Lower leg skin (tissue), 3 donors: Measurements from ENCODE around the gene KRTAP9-9.

Experiments used
- CTCF ChIP-seq, 3 donors: fragments of 450-650 bp; IDR thresholded peaks; one replicate each; pipeline ENCODE4 v1.5.1; 2016; ENCODE audit warnings: antibody characterized with exemption in 3 of 3, mild to moderate bottlenecking in 3 of 3, moderate library complexity in 2 of 3
- POLR2A ChIP-seq, 2 donors: fragments of 450-650 bp; IDR thresholded peaks; one replicate each; pipeline ENCODE4 v1.6.1; 2016 to 2017; ENCODE audit warnings: antibody characterized with exemption in 2 of 2, mild to moderate bottlenecking in 1 of 2, moderate library complexity in 1 of 2

DNA sequence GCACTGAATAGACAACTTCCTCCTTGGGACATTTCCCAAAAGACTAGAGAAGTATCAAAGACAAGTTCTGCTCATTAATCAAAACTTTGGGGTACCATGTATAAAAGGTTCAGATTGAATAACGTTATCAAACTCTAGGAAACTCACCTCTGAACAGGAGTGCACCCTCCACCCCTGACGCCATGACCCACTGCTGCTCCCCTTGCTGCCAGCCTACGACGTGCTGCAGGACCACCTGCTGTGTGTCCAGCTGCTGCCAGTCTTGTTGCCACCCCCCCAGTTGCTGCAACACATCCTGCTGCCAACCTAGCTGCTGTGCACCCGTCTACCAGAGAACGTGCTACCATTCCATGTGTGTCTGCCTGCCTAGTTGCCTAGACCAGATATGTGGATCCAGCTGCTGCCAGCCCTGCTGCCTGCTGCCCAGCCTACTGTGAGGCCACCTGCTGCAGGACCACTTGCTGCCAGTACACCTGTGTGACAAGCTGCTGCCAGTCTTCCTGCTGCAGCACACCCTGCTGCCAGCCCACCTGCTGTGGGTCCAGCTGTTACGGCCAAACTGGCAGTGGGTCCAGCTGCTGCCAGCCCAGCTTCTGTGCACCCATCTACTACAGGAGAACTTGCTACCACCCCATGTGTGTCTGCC, 42.5 kb upstream of the KRTAP9-9 start:
- TF ChIP-seq CTCF (IDR thresholded peaks at IDR 0.05) (no peak), POLR2A (IDR thresholded peaks at IDR 0.05) (no peak)
